Measurements from ENCODE around the gene FOXP1. TPM values are rescaled to one million over a fixed set of nuclear protein-coding genes. Genes with fewer than 3 reads are reported as not detected.

FOXP1 gene
- total RNA-seq, 2 donors from 2014 or later, result 109 to 112 TPM

- no peak for DNase-seq (ENCODE audit: low spot score)
- intact Hi-C loops (cut with DNase I), result no loop called here
Measured at GRCh38 chr3:71374582-71374981, 208.9 kb downstream of the FOXP1 start.

- no peak for DNase-seq (ENCODE audit: low spot score)
- intact Hi-C loops (cut with DNase I), result no loop called here
Measured at GRCh38 chr3:71372911-71373637, 210.5 kb downstream of the FOXP1 start.

GRCh38 chr3:71372241-71372768 lies 211.2 kb downstream of the FOXP1 start:
- intact Hi-C loops (cut with DNase I), result no loop called here
- no peak for DNase-seq (ENCODE audit: low spot score)

- DNase-seq (ENCODE audit: low spot score), result no peak
- intact Hi-C loops (cut with DNase I), result no loop called here
Measured at GRCh38 chr3:71371282-71371681, 212.2 kb downstream of the FOXP1 start.

GRCh38 chr3:71370467-71370866 lies 213.1 kb downstream of the FOXP1 start:
- no peak for DNase-seq (ENCODE audit: low spot score)
- intact Hi-C loops (cut with DNase I), result no loop called here

GRCh38 chr3:71369701-71370391 lies 213.7 kb downstream of the FOXP1 start:
- DNase-seq (ENCODE audit: low spot score), result no peak
- intact Hi-C loops (cut with DNase I), result no loop called here

GRCh38 chr3:71366988-71367604 lies 216.4 kb downstream of the FOXP1 start:
- DNase-seq (ENCODE audit: low spot score), result no peak
- intact Hi-C loops (cut with DNase I), result no loop called here

GRCh38 chr3:71361334-71361890 lies 222.1 kb downstream of the FOXP1 start:
- no peak for DNase-seq (ENCODE audit: low spot score)
- intact Hi-C loops (cut with DNase I), result no loop called here

GRCh38 chr3:71360764-71361163 lies 222.8 kb downstream of the FOXP1 start:
- intact Hi-C loops (cut with DNase I), result no loop called here
- DNase-seq (ENCODE audit: low spot score), result no peak

- intact Hi-C loops (cut with DNase I), result no loop called here
Measured at GRCh38 chr3:71360180-71360579, 223.3 kb downstream of the FOXP1 start.

GRCh38 chr3:71358243-71358642 lies 225.3 kb downstream of the FOXP1 start:
- intact Hi-C loops (cut with DNase I), result no loop called here
- no peak for DNase-seq (ENCODE audit: low spot score)

More at GRCh38 chr3:71360180-71360579, 223.3 kb downstream of the FOXP1 start:
- no peak for DNase-seq (ENCODE audit: low spot score)

- intact Hi-C loops (cut with DNase I), result no loop called here
- DNase-seq (ENCODE audit: low spot score), result no peak
Measured at GRCh38 chr3:71356265-71356664, 227.3 kb downstream of the FOXP1 start.

- intact Hi-C loops (cut with DNase I), result no loop called here
- DNase-seq (ENCODE audit: low spot score), result no peak
Measured at GRCh38 chr3:71355862-71356261, 227.7 kb downstream of the FOXP1 start.

- DNase-seq (ENCODE audit: low spot score), result no peak
- intact Hi-C loops (cut with DNase I), result no loop called here
Measured at GRCh38 chr3:71355037-71355436, 228.5 kb downstream of the FOXP1 start.

- DNase-seq (ENCODE audit: low spot score), result no peak
- intact Hi-C loops (cut with DNase I), result no loop called here
Measured at GRCh38 chr3:71351403-71352149, 232.0 kb downstream of the FOXP1 start.

- intact Hi-C loops (cut with DNase I), result no loop called here
- no peak for DNase-seq (ENCODE audit: low spot score)
Measured at GRCh38 chr3:71350998-71351397, 232.5 kb downstream of the FOXP1 start.

- DNase-seq (ENCODE audit: low spot score), result no peak
- intact Hi-C loops (cut with DNase I), result no loop called here
Measured at GRCh38 chr3:71348831-71349230, 234.7 kb downstream of the FOXP1 start.

GRCh38 chr3:71348001-71348632 lies 235.4 kb downstream of the FOXP1 start:
- DNase-seq (ENCODE audit: low spot score), result no peak
- intact Hi-C loops (cut with DNase I), result no loop called here

- intact Hi-C loops (cut with DNase I), result no loop called here
- no peak for DNase-seq (ENCODE audit: low spot score)
Measured at GRCh38 chr3:71346061-71346460, 237.5 kb downstream of the FOXP1 start.
